OCI-LY7 (cell line): ENCODE results near the gene ZNF697.

ENCODE experiments used
- CTCF ChIP-seq: fragments of 200-600 bp; sonication (generic); conservative IDR thresholded peaks from 2 replicates; pipeline ENCODE4 v1.5.1; 2014; ENCODE audit warnings: mild to moderate bottlenecking, antibody characterized with exemption, low read length, moderate library complexity, mixed read lengths
- EZH2phosphoT487 ChIP-seq: fragments of 200-600 bp; sonication (generic); IDR thresholded peaks from 2 replicates; pipeline ENCODE4 v1.6.1; 2018; ENCODE audit warnings: low read depth, borderline replicate concordance, mild to moderate bottlenecking, mixed run types, antibody characterized with exemption, low read length, moderate library complexity, mixed read lengths

- TF ChIP-seq CTCF = no peak
- no peak for TF ChIP-seq EZH2phosphoT487
Observed at GRCh38 chr1:119674835-119675289, 26.8 kb upstream of the ZNF697 start.
